Stimulated activated CD4-positive, alpha-beta T cell treated with anti-CD3 and anti-CD28 coated beads, Interleukin-2, amount 100 ng/mL, for 48 hours (primary cell): ENCODE data around the gene TFF1.
"Not testable (repeated sequence)": the region's sequence is repeated elsewhere in the genome, so short reads cannot be mapped to it uniquely, and the experiment has no call there.

Source experiments
- DNase-seq, 2 donors: peaks; one replicate each; pipeline ENCODE4 v3.0.0-alpha.2; 2020

The TFF1 gene

DNA sequence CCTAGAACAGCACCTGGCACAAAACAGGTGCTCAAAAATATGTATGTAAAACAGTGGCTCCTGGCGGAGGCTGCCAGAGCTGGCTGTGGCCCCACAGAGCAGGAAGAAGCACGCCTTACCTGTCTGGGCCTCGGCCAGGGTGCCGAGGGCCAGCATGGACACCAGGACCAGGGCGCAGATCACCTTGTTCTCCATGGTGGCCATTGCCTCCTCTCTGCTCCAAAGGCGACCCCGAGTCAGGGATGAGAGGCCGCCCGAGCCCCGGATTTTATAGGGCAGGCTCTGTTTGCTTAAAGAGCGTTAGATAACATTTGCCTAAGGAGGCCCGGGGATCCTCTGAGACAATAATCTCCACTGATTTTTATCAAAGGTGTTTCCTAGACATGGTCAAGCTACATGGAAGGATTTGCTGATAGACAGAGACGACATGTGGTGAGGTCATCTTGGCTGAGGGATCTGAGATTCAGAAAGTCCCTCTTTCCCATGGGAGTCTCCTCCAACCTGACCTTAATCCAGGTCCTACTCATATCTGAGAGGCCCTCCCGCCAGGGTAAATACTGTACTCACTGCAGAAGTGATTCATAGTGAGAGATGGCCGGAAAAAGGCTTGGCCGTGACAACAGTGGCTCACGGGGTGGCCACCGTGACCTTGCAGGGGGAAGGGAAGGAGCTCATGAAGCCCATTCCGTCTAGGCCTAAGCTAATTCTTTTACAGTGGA lies at the start of gene TFF1:
TFF1 (minus strand) TSS at position 244 of the 719 bp plus-strand sequence; CDS start at position 204, 40 bp downstream.
- DNase-seq: no peak

DNA sequence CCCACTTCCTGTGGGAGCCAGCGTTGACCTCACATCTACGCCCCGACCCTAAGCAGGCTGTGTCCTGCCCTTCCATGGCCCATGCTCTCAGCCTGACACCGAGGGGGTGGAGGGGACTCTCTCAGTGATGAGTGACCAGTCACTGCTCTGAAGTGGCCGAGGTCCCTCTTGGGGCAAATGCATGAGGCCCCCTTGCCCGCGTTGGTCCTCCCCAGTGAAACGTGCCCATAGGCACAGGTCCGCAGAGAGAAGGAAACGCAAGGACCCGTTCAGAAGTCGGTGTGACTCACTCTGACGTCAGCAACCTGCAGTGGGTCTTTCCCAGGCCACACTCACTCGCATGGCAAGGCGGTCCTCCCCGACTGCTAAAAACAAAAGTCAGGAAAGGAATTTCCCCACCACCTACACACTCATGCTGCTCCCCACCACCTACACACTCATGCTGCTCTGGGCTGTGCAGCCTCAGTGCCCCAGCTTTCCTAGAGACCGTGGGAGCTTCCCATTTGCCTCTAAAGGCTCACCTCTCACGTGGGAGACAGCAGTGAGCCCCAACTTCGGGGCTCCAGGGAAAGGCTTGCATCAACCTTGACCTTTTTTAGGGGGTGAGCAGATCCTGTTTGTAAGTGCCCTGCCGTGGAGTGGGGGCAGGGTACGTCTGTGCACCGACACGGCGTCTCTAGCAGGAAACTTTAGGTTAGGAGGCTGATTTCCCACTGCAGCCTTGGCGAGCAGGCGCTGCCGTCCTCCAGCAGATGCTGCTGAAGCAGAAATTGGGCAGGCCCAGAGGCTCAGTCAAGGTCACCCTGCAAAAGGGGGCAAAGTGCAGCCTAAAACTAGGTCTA lies 48.8 kb upstream of the TFF1 start:
- peak; percentile 90 to 92 for DNase-seq

DNA sequence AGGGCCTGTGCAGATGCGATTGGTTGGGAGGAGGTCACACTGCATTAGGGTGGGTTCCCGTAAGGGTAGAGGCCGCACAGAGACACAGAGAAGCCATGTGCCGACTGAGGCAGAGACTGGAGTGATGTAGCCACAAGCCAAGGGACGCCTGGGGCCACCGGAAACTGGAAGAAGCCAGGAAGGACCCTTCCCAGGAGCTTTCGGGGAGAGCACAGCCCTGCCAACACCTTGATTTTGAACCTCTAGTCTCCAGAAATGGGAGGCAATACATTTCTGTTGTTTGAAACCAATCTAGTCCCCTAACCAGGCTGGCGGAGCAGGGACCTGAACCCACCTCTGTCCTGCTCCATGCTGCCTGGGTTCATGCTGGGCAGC lies 48.2 kb upstream of the TFF1 start:
- no peak for DNase-seq

DNA sequence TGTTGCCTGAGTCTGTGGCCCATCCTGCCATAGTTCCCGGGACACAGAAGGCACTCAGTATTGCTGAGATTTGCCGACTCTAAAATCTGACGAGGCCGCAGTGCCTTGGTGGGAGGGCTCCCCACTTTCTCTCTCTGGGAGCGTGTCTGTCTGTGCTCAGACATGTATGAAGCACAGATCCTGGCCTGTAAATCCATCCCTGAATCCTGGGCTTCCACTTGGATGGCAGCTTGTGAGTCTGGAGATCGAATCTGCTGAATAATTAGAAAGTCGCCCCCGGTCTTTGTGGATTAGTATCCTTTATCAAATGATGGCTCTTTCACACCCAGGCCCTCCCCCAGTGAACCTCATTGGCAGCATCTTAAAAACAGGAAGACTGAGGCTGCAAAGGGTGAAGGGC lies 47.7 kb upstream of the TFF1 start:
- DNase-seq: no peak

DNA sequence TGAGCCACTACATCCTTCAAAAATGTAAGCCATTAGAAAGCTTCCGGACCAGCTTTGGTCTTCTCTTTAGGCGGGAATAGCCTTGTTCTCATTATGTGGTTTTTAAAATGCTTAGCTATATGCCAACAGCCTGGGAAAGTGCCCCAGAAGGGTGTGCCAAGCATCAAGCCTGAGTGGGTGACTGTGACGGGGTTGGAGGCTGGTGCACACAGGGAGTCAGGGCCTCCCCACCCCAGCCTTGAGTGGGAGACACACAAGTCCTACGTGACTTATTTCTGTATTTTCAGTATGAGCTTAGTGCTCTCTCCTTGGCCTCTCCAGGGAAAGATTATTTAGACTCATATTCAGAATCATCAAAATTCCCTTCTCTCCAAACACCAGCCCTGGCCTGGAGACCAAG lies 47.2 kb upstream of the TFF1 start:
- DNase-seq: no peak

DNA sequence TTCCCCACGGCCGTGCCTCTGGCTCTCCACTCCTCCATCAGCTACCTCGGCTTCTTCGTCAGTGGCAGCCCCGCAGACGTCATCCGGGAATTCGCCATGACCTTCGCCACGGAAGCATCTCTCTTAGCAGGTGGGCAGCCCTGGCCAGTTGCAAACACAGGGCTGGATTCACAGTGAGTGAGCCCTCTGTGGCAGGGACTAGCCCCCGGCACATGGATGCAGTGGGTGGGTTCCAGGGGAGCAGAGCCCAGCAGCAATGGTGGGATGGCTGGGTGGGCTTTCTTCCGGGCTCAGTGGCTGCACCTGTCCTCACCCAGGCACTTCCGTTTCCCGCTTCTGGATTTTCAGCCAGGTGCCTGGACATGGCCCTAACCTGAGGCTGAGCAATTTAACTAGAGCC lies 46.8 kb upstream of the TFF1 start:
- DNase-seq: no peak

DNA sequence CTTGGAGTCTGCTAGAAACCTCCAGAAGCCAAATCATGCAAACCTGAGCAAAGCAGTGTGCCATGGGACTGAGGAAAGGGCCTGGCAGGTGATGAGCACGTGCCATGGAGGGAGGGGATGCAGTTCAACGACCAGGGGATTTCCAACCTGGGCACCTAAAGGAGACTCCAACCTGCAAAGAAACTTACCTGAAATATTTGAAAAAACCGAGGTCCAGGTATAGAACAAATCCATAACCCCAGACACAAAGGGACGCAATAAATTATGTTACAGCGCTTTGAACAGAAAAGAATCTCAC lies 46.2 kb upstream of the TFF1 start:
- DNase-seq: no peak

DNA sequence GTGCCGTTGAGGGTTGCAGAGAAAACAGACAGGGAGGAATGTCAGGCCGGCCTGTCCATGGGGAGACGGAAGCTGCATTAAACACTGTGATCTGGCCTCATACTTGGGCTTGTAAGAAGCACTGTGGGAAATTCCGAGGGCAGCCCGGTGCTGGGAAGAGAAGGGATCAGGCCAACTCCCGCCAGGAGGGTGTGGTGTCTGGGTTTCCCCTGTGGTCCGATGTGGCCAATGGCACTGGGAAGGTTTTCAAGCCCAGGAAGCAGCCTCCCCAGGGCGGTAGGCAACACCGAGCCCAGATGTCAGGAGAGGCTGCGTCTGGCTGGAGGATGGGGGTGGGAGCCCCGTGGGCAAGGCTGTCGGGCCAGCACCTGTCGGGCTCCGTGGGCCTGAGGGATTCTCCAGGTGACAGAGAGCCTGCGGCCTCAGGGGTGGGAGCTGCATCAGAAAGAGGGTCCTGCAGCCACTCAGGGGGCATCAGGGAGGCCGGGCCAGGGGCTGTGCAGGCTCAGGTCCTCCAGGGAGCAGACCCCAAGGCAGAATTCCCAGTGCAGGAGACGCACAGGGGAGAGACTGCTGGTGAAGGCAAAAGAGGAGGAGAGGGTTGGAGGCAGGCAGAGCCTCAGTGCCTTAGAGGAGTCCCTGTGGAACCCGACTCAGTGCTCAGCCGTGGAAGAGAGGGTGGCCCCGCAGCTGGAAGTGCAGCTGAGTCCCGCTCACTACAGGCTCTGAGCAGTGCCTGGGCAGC lies 45.7 kb upstream of the TFF1 start:
- DNase-seq: no peak

DNA sequence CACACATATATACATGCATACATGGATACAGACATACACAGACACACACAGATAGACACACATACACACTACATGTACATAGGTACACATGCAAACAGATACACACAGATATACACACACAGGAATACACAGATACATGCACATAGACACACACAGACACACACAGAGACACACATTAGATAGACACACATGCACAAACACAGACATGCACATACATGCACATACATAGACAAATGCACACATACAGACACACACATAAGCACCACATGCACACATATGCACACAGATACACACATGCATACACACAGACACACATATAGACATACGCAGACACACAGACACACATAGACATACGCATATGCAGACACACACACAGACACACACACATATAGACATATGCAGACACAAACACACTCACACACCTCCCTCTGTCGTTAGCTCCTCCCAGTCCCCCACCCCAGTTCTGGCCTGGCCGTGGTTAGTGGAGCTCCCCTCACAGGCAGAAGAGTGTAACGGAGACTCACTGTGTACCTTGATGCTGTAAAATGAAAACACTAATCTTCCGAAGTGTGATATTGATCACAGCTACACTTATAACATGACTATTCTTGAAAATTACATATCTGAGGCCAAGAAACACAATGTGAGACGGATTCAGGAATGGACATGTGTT lies 45.0 kb upstream of the TFF1 start:
- no peak for DNase-seq

DNA sequence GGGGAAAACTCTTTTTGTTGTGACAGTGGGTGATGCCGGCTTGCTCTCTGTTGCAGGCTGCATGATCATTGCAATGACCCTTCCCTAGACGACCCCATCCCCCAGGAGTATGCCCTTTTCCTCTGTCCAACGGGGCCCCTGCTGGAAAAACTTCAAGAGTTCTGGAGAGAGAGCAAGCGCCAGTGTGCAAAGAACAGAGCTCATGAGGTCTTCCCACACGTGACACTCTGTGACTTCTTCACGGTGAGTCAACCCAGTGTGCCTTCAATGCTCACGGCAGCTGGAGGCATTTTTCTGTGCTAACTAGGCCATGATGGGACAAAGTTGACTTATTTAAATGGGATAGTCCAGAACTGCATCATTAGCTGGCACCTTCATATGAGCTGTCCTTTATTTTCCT lies 43.0 kb upstream of the TFF1 start:
- DNase-seq: no peak

DNA sequence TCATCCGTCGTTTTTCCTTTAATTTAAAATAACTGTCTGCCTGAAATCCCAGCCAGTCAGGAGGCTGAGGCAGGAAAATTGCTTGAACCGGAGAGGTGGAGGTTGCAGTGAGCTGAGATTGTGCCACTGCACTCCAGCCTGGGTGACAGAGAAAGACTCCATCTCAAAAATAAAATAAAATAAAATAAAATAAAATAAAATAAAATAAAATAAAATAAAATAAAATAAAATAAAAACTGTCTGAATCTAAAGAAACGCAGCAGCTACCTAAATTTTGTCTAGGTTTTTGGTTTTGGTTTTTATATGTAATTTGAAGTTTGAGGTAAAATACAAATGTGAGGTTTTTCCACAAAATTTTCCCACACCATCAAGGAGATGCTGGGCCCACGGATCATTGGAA lies 42.4 kb upstream of the TFF1 start:
- DNase-seq: not testable (repeated sequence)

DNA sequence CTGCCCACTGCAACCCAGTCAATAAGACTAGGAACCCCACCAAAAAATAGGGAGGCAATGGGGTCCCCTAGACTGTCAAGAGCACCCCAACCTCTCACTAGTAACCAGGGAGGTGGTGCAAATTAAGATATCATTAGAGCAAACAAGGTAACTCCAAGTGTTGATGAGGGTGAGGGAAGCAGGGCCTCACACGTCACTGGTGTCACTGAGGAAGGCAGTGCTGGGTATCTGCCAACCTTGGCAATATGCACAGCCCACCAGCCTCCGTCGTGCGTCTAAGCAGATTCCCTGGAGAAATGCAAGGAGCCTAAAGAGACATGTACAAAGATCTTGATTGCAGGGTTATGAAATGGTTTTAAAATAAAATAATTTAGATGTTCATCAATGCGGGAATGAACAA lies 41.1 kb upstream of the TFF1 start:
- DNase-seq: no peak

DNA sequence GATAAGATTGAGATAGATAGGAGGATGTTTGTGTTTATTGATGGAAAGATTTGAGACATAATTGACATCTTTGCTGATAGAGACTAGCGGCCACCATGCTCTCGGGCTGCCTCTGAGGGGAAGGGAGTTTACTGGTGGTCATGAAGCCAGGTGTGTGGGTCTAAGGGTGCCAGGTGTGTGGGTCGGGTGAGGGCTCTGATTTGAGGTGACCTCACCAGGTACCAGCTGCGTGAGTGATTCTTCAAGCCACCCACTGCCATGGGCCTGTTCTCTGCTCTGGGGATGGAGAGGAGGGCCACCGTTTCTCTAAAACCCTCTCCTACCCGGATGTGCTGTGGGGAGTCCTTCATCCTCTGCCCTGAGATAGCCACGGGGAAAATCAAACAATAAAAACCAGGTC lies 40.5 kb upstream of the TFF1 start:
- DNase-seq: no peak

DNA sequence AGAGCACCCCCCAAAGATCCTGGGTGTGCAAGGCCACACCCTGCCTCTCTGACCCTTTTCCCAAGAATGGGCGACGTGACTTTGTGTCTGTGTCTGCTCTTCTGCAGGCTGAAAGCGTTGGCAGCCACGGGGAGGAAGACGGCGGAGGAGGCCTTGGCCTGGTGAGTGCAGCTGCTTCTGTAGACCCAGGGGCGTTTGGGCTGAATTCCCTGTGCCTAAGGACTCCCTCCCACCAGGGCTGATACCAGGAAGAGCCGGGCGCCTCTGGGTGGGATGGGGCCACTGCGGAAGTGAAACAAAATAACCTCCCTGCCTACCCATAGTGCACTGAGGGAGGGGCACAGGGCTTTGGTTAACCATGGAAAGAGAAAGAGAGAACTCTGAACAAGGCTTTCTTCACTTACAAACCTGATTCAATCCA lies 39.9 kb upstream of the TFF1 start:
- DNase-seq: no peak

DNA sequence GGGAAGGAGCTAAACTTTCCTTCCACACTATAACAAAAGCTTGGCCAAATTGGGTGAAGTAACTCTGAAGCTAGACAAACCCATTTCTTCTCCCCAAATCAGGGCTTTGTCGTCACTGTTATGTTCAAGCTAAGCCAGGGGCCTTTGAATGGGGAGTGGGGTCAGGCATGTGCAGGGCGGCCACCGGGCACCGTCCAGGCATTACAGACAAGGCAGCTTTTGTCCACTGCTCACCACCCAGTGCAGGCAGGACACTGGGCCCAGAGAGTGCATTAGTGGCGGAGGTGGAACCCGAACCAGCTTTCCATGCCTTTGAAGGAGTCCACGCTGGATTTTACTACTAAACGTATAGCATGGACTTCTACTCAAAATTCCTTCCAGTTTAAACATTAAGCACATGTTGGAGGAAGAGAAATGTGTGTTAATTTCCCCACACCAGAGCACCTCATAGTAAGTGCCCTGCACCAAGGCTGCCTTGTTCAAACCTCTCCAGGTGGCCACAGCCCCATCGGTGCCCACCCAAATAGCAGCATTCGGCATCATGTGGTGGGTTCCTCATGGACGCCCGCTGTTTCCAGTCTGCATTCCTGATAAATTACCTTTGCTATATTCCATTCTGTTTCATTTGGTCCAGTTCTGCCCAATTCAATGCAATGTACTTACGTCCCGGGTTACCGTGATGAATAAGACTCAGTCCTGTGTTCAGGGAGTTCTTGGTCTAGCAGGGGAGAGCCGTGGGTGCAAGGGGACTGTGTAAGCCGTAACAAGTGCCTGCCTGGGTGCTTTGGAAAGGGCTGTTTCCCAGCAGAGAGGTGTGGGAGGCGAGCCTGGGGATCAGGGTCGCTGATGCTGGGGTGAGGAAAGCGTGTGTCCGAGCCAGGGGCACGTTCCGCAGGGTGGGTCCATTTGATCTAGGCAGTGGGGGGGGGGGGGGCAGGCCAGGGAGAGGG lies 39.0 kb upstream of the TFF1 start:
- no peak for DNase-seq

DNA sequence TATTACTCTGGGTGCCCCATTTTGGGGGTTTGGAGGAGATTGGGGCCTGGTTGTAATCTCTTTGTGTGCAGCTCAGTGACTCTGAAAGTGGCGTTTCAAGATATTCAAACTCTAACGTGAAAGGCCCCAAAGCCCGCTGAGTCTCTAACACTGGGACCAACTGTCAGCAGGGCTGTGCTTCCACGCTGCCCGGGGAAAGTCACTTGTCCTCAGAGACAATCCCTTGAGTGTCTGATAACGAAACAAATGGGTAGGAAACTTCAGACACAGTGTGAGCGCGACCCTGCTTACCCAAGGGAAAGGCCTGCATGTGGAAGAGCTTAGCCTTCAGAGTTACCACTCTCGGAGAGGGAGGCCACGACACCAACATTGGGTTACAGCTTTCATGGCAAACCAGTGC lies 38.2 kb upstream of the TFF1 start:
- no peak for DNase-seq

DNA sequence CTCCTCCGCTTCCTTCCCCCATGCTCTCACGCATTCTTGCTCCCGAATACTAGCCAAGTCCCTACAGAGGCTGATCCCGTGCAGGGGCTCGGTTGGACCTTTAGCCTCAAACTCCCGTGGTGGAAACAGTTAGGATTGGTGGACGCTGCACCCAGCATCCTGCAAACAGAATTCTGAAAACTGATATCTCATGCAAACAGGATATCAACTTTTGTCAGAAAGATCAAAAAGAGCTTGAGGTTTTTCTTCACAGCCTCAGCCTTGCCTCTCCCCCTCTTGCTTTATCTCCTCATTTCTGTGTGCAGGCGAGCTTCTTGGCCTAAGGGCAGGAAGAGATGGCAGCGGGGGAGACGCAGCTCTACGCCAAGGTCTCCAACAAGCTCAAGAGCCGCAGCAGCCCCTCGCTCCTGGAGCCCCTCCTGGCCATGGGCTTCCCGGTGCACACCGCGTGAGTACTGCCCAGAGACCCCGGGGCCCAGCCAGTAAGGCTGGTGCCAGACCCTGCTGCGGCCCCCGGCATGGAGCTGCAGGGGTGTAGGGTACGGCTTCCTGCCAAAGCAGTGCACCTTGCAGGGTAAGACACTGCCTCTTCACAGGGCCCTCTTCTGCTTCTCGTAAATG lies 37.4 kb upstream of the TFF1 start, which contains the start of gene UBASH3A:
UBASH3A (plus strand) TSS at position 292 of the 621 bp plus-strand sequence; CDS start at position 336, 44 bp downstream.
- no peak for DNase-seq

DNA sequence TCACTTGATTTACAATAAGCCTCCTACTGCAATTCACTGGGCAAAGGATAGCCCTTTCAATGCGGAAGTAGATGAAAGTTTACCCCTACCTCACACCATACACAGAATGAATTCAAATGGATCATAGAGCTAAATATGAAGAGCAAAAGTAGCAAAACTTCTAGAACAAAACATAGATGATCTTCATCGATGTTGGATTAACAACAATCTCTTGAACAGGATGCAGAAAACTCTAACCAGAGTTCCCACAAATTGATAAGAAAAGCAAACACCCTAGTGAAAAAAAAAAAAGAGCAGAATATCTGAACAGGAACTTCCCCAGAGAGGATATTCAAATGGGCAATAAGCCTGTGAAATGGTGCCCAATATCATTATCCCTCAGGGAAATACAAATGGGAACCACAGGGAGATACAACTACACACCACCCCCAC lies 35.5 kb upstream of the TFF1 start:
- no peak for DNase-seq

DNA sequence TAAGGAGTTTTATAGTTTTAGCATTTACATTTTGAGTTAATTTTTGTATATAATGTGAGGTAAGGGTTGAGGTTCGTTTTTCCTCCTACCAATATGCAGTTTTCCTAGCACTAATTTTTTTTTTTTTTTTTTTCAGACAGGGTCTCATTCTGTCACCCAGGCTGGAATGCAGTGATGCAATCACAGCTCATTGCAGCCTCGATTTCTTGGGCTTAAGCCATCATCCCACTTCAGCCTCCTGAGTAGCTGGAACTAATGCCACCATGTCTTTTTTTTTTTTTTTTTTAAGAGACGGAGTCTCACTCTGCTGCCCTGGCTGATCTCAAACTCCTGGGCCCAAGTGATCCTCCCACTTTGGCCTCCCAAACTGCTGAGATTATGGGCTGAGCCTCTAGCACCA lies 34.8 kb upstream of the TFF1 start:
- no peak for DNase-seq

DNA sequence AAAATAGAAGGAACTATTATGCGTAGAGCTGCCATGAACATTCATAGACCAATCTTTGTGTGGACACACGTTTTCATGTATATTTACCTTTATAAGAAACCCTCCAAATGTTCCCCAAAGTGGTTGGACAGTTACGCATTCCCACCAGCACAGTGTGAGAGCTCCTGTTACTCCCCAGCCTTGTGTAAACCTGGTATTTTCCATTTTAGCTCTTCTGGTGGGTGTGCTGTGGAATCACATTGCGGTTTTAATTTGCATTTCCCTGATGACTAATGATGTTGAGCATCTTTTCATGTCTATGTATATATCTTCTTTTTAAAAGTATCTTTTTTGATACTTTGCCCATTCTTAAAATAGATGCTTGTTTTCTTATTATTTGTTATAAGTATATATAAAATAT lies 34.2 kb upstream of the TFF1 start:
- DNase-seq: no peak

DNA sequence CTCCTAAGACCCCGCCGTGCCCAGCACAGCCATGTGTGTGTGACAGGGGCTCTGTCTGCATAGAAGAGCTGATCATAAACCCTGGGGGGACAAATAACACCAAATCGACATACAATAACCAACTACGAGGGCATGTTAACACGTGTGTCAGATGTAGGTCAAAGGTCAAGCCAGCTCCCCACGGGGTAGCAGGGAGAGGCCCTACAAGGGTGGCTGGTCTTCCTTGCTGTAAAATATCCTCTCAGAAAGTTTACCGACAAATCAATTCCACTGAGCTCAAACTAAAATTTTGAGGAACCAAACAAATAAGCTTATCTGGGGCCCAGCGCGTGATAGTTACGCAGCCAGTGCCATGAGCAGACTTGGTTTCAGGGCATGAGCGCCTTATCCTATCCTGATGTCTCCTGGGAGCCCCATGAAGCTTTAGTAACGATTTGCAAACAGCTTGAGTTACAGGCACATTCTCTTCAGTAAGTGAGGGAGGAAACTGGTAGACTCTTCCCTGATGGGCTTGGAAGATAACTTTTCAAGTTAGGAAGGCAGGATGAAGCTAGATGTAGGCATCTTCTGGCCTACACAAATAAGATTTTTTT lies 32.2 kb upstream of the TFF1 start:
- no peak for DNase-seq
